K562 (cell line): Measurements from ENCODE around the gene ETS2. TPM values are rescaled to one million over a fixed set of nuclear protein-coding genes. Genes with fewer than 3 reads are reported as not detected.
A peak's percentile ranks its signal among the peaks of the same experiment; 100 is the strongest.

ENCODE experiments used
- BDP1 ChIP-seq: IDR thresholded peaks from 3 replicates; pipeline ENCODE4 v1.6.1; 2011; ENCODE audit not compliant: insufficient read length, insufficient read depth
- CBFB ChIP-seq: sonication (generic); formaldehyde crosslinking; IDR thresholded peaks from 2 replicates; pipeline ENCODE4 v1.4.0; 2020; ENCODE audit warnings: mild to moderate bottlenecking, missing genetic modification reagents
- CSDE1 ChIP-seq, 2 experiments: fragments of 450-650 bp; IDR thresholded peaks; 2 replicates each; pipeline ENCODE4 v1.6.1; 2016; ENCODE audit warnings: mild to moderate bottlenecking in 1 of 2
- CXXC5 ChIP-seq: fragments of 250-450 bp; sonication (Bioruptor Pico); IDR thresholded peaks from 2 replicates; pipeline ENCODE4 v1.8.0; 2022; ENCODE audit warnings: inconsistent platforms, mild to moderate bottlenecking, moderate library complexity
- DLX4 ChIP-seq: fragments of 250-450 bp; sonication (Bioruptor Pico); IDR thresholded peaks from 2 replicates; pipeline ENCODE4 v1.6.1; 2021; ENCODE audit warnings: mild to moderate bottlenecking
- E2F6 ChIP-seq, 2 experiments: IDR thresholded peaks; 2 replicates each; pipeline ENCODE4 v1.6.1; 2011; ENCODE audit warnings: borderline replicate concordance in 1 of 2, control low read depth in 1 of 2, low read depth in 1 of 2, low read length in 1 of 2, mild to moderate bottlenecking in 1 of 2, mixed read lengths in 1 of 2, moderate library complexity in 1 of 2; ENCODE audit not compliant: insufficient read depth in 1 of 2, insufficient read length in 1 of 2, poor library complexity in 1 of 2, severe bottlenecking in 1 of 2; ENCODE audit errors: extremely low read depth in 1 of 2
- GABPA ChIP-seq: fragments of 200-800 bp; sonication (Bioruptor generic); conservative IDR thresholded peaks from 2 replicates; pipeline ENCODE4 v1.6.1; 2016; ENCODE audit warnings: low read depth, missing genetic modification characterization, missing compliant biosample characterization
- GTF2A2 ChIP-seq: IDR thresholded peaks from 2 replicates; pipeline ENCODE4 v1.6.1; 2016; ENCODE audit warnings: mild to moderate bottlenecking, missing genetic modification characterization, missing compliant biosample characterization
- HMG20B ChIP-seq: fragments of 250-450 bp; sonication (Bioruptor Pico); IDR thresholded peaks from 2 replicates; pipeline ENCODE4 v1.5.0; 2021; ENCODE audit warnings: mild to moderate bottlenecking
- IRF2 ChIP-seq: sonication (generic); formaldehyde crosslinking; IDR thresholded peaks from 2 replicates; pipeline ENCODE4 v1.8.1; 2022; ENCODE audit warnings: mild to moderate bottlenecking, missing genetic modification reagents
- MIER1 ChIP-seq: fragments of 450-650 bp; IDR thresholded peaks from 2 replicates; pipeline ENCODE4 v1.6.1; 2016; ENCODE audit warnings: antibody characterized with exemption, mild to moderate bottlenecking, low read depth
- NR2C2 ChIP-seq, 2 experiments: fragments of 200-800 bp in 1 of 2; sonication (Bioruptor generic) in 1 of 2; sonication (generic) in 1 of 2; formaldehyde crosslinking in 1 of 2; IDR thresholded peaks; 2 replicates each; pipeline versions ENCODE4 v1.6.1 to v1.8.0; 2016 to 2022; ENCODE audit warnings: mild to moderate bottlenecking in 1 of 2, missing compliant biosample characterization in 1 of 2, missing genetic modification characterization in 1 of 2, missing genetic modification reagents in 1 of 2
- RBM22 ChIP-seq: fragments of 200-400 bp; formaldehyde crosslinking; IDR thresholded peaks from 2 replicates; pipeline ENCODE4 v1.6.1; 2018; ENCODE audit warnings: low read length, low read depth; ENCODE audit not compliant: poor library complexity, severe bottlenecking
- SP1 ChIP-seq: sonication (generic); formaldehyde crosslinking; IDR thresholded peaks from 2 replicates; pipeline ENCODE4 v1.8.1; 2022; ENCODE audit warnings: mild to moderate bottlenecking, missing genetic modification reagents
- SPI1 ChIP-seq: IDR thresholded peaks from 2 replicates; pipeline ENCODE4 v1.6.1; 2011; ENCODE audit warnings: low read depth, low read length, control low read depth, borderline replicate concordance
- SREBF2 ChIP-seq: sonication (generic); formaldehyde crosslinking; IDR thresholded peaks from 2 replicates; pipeline ENCODE4 v1.4.0; 2020; ENCODE audit warnings: mild to moderate bottlenecking, missing genetic modification reagents
- TCF7L2 ChIP-seq: fragments of 150-350 bp; IDR thresholded peaks from 2 replicates; pipeline ENCODE4 v1.6.1; 2016; ENCODE audit warnings: low read depth, mild to moderate bottlenecking, low read length, moderate library complexity
- ZEB2 ChIP-seq: fragments of 450-650 bp; IDR thresholded peaks from 2 replicates; pipeline ENCODE4 v1.6.1; 2016
- ZMIZ1 ChIP-seq, 2 experiments: fragments of 150-350 bp in 1 of 2; IDR thresholded peaks; 2 replicates each; pipeline ENCODE4 v1.6.1; 2012 to 2016; ENCODE audit warnings: low read depth in 2 of 2, low read length in 2 of 2, mild to moderate bottlenecking in 1 of 2, moderate library complexity in 1 of 2
- ZNF12 ChIP-seq: sonication (generic); formaldehyde crosslinking; IDR thresholded peaks from 2 replicates; pipeline ENCODE4 v1.4.0; 2020; ENCODE audit warnings: mild to moderate bottlenecking, missing genetic modification reagents
- ZNF143 ChIP-seq: sonication (generic); formaldehyde crosslinking; IDR thresholded peaks from 2 replicates; pipeline ENCODE4 v1.9.0; 2022; ENCODE audit warnings: mild to moderate bottlenecking, missing genetic modification reagents
- ZNF511 ChIP-seq: sonication (generic); formaldehyde crosslinking; IDR thresholded peaks from 2 replicates; pipeline ENCODE4 v1.8.0; 2022; ENCODE audit warnings: mild to moderate bottlenecking, missing genetic modification reagents
- polyA plus RNA-seq, 8 experiments: library from polyadenylated mRNA; depleted of rRNA in 4 of 8; stranded (reverse) in 5 of 8; unstranded in 3 of 8; fragments of >200 nt; fragmentation: Nextera tagmentation in 2 of 8; fragmentation: Illumina TruSeq in 1 of 8; extraction: Ambion mirVana in 2 of 8; extraction: Trizol in 1 of 8; gene quantifications; 2 replicates each; pipeline versions ENCODE4 v1.2.1 to v1.2.3, GENCODE V29; 2011 to 2014; ENCODE audit warnings: inconsistent platforms in 1 of 8, missing spikeins in 1 of 8
- total RNA-seq, 7 experiments: library from RNA; depleted of rRNA in 6 of 7; stranded (reverse); fragments of >200 nt in 6 of 7; fragmentation: Illumina TruSeq in 2 of 7; extraction: Trizol in 2 of 7; gene quantifications; 2 replicates each; pipeline versions ENCODE4 v1.2.1 to v1.2.3, GENCODE V29; 2011 to 2021; ENCODE audit warnings: low replicate concordance in 1 of 7

Gene ETS2
- total and polyA plus RNA-seq, 9 of the 15 experiments (the other 6 are each of a cell fraction or from before 2014, with no cell fraction given): 1.7 to 24.4 (median 12.2) TPM

- TF ChIP-seq SP1 (CRISPR knock-in tag): peak; percentile 72; the same call in 1 of the 2 replicates
- TF ChIP-seq ZNF511 (CRISPR knock-in tag): peak; percentile 69; the same call in 1 of the 2 replicates
- no peak for TF ChIP-seq NR2C2 (CRISPR knock-in tag; IDR thresholded peaks at IDR 0.05)
- TF ChIP-seq NR2C2 (tag; IDR thresholded peaks at IDR 0.05): peak; percentile 51; the same call in 1 of the 2 replicates
- no peak for TF ChIP-seq HMG20B (CRISPR knock-in tag)
- TF ChIP-seq SREBF2: no peak
- no peak for TF ChIP-seq IRF2 (CRISPR knock-in tag)
- peak; percentile 66; the same call in 1 of the 2 replicates for TF ChIP-seq ZEB2
- peak in 1 of 2 experiments; percentile 65; a peak in 1 of 4 replicates for TF ChIP-seq ZMIZ1 (IDR thresholded peaks at IDR 0.05; ENCODE audit: low read depth in 2 of 2, low read length in 2 of 2)
- no peak for TF ChIP-seq DLX4 (CRISPR knock-in tag)
- peak; percentile 46 for TF ChIP-seq RBM22
- no peak for TF ChIP-seq ZNF143
- no peak for TF ChIP-seq CBFB (CRISPR knock-in tag)
- peak; percentile 74 for TF ChIP-seq CXXC5 (CRISPR knock-in tag)
- 0 out of 2 replicates have a peak, but pooled peaks have one; percentile 1 for TF ChIP-seq SPI1
- TF ChIP-seq TCF7L2: no peak
- TF ChIP-seq CSDE1 (IDR thresholded peaks at IDR 0.05): no peak
- peak; percentile 72 for TF ChIP-seq GABPA (tag)
- 0 out of 2 replicates have a peak, but pooled peaks have one; percentile 23 for TF ChIP-seq GTF2A2 (tag)
- no peak for TF ChIP-seq ZNF12
- TF ChIP-seq MIER1: peak; percentile 59; the same call in 1 of the 2 replicates
- no peak for TF ChIP-seq BDP1
- peak; percentile 97 to 98 for TF ChIP-seq E2F6 (IDR thresholded peaks at IDR 0.05; ENCODE audit: borderline replicate concordance in 1 of 2, extremely low read depth in 1 of 2, insufficient read depth in 1 of 2, insufficient read length in 1 of 2, low read depth in 1 of 2, low read length in 1 of 2, poor library complexity in 1 of 2, severe bottlenecking in 1 of 2)
Observed at GRCh38 chr21:38805328-38806152, at the start of gene ETS2 (continued).
